Kidney epithelial cell (primary cell): ENCODE data around the gene ZNF19. TPM values are rescaled to one million over a fixed set of nuclear protein-coding genes. Genes with fewer than 3 reads are reported as not detected.

Source experiments
- DNase-seq: peaks from one replicate; pipeline ENCODE4 v3.0.0-alpha.2; 2010; ENCODE audit warnings: low read depth
- H3K27me3 ChIP-seq: 2 replicates; pipeline ENCODE4 v1.6.0; 2011; ENCODE audit warnings: low read length; ENCODE audit not compliant: control insufficient read depth, insufficient read depth
- H3K36me3 ChIP-seq: 2 replicates; pipeline ENCODE4 v1.5.1; 2011; ENCODE audit warnings: low read length; ENCODE audit not compliant: control insufficient read depth, insufficient read depth
- H3K4me3 ChIP-seq: 2 replicates; pipeline ENCODE4 v1.5.1; 2011; ENCODE audit warnings: low read depth, mild to moderate bottlenecking, control low read depth, low read length
- total RNA-seq: library from RNA; depleted of rRNA; stranded (reverse); fragments of >200 nt; gene quantifications from 2 replicates; pipeline ENCODE4 v1.2.3, GENCODE V29; 2015
- TF ChIP-seq, protein P1 (sequence below): IDR thresholded peaks from 2 replicates; pipeline ENCODE4 v1.5.1; 2011; ENCODE audit warnings: mild to moderate bottlenecking, moderate library complexity, low read length, control low read depth, inconsistent platforms; ENCODE audit not compliant: insufficient read depth, poor library complexity, severe bottlenecking

ZNF19 gene
- total RNA-seq, 1 donor from 2014 or later, result 3.6 TPM

DNA sequence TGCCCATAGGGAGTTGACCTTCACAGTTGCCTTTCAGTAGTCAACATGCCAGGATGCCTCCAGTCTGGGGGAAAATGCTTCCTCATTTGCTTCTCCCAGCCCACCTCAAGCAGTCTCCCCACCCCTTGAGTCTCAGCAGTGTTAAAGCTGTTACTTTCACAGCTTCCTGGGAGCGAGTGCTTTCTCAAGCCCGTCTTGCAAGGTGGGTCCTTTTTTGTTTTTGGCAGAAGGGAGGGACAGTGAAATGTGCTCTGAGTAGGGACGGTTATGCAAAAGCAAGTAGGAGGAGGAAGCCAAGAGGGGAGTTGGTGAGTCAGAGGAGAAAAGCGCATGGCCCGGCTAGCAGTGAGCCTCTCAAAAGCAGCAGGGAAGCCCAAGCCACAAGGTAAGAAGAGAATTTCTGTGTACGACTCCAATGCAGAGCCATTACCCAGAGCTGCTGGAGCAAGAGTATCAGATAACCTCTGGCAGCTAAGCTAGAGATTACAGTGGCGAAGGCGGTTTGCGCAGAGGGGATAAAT is 37.0 kb upstream of the ZNF19 start, which contains the start of gene CHST4:
Gene CHST4, plus strand, starts transcription at position 316 of the 521 bp plus-strand sequence. CDS start 10,252 bp downstream, outside the sequence.
- H3K4me3 ChIP-seq, result no peak within 1 kb of the TSS

DNA sequence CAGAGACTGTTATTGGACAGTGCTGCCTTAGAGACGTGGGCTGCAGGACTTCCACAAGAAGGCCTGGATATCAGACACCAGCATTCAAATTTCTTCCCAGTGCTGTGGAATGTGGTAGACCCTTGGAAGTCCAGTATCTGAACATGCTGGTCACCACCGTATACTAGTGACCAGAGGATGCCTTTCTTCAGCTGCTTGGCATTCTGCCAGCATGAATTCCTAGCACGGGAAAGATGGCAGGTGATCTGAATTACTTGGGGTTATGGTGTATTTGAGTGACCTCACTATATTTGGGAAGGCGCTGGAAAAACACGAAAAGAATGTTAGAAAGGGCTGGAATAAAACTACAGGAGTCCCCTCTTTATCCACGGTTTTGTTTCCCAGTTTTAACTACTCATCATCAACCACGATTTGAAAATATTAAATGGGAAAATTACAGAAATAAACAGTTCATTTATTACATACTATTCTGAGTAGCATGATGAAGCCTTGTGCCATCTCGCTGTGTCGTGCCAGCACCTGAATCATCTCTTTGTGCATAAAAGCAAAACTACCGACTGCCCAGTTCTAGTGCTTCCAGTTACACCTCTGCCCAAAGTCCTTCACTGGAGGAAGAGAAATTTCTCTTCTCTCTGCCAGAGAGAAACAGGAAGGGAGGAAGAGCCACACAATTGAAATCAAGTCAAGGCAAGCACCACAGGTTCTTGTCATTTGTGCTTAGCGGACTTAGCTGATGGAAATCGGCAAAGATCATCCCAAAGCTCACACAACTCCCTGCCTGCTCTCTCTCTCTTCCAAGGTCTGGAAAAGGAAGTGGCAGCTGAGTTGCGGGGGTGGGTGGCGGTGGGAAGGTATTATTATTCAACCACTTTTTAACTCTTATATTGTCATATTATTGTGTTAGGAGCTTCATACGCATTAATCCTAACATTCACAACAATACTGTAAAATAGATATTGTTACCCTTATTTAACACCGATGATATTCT is 35.7 kb upstream of the ZNF19 start:
- Histone ChIP-seq H3K36me3 (no peaks in the 10 kb centered on the region), H3K27me3 (no peaks in the 10 kb centered on the region), H3K4me3 (no peak overlapping the region)
- no peak for DNase-seq
- TF ChIP-seq, protein P1, sequence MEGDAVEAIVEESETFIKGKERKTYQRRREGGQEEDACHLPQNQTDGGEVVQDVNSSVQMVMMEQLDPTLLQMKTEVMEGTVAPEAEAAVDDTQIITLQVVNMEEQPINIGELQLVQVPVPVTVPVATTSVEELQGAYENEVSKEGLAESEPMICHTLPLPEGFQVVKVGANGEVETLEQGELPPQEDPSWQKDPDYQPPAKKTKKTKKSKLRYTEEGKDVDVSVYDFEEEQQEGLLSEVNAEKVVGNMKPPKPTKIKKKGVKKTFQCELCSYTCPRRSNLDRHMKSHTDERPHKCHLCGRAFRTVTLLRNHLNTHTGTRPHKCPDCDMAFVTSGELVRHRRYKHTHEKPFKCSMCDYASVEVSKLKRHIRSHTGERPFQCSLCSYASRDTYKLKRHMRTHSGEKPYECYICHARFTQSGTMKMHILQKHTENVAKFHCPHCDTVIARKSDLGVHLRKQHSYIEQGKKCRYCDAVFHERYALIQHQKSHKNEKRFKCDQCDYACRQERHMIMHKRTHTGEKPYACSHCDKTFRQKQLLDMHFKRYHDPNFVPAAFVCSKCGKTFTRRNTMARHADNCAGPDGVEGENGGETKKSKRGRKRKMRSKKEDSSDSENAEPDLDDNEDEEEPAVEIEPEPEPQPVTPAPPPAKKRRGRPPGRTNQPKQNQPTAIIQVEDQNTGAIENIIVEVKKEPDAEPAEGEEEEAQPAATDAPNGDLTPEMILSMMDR, result no peak

More for the DNA sequence above, 37.0 kb upstream of the ZNF19 start, which contains the start of gene CHST4:
- DNase-seq, result peak; percentile 26
- TF ChIP-seq, protein P1, result no peak
- Histone ChIP-seq H3K27me3 (no peaks in the 10 kb centered on the region), H3K36me3 (no peaks in the 10 kb centered on the region)

DNA sequence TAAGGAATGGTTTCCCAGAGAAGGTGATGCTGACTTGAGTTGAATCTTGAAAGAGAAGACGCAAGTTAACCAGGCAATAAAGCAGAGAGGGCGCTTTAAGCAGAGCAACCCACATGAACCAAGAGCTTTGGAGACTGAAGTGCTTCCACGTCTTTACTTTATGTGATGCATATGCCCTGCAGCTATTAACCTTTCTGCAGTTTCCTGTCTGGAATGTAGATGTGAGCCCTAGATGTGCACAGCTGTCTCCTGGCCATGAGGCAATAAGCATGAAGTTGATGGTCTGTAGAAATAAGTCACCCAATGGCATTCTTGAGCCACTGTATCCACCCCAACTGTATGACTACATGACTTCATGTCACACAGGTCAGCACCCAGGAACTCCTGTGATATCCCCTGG is 31.4 kb upstream of the ZNF19 start:
- H3K4me3 ChIP-seq, result no peak overlapping the region
- TF ChIP-seq, protein P1, result no peak
- H3K36me3 ChIP-seq, result no peaks in the 10 kb centered on the region
- H3K27me3 ChIP-seq, result no peaks in the 10 kb centered on the region
- no peak for DNase-seq

DNA sequence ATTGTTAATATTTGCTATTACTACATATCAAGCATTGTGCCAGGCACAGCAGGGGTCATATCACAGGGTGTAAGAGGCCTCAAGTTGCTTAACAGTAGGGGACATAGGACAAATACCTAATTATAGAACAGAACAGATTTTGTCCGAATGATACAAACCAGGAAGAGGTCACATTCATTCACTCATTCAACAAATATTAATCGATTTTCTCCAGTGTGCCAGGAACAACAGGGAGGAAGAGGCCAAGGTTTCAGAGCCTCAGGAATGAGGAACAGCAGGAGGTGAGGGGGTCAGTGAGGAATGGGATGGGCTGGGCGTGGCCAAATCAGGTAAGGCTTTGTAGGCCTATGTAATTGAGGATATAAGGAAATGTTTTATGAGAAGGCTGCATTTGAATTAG is 25.9 kb upstream of the ZNF19 start:
- TF ChIP-seq, protein P1, result no peak
- Histone ChIP-seq H3K27me3 (no peaks in the 10 kb centered on the region), H3K4me3 (no peak overlapping the region), H3K36me3 (no peaks in the 10 kb centered on the region)
- DNase-seq, result no peak

DNA sequence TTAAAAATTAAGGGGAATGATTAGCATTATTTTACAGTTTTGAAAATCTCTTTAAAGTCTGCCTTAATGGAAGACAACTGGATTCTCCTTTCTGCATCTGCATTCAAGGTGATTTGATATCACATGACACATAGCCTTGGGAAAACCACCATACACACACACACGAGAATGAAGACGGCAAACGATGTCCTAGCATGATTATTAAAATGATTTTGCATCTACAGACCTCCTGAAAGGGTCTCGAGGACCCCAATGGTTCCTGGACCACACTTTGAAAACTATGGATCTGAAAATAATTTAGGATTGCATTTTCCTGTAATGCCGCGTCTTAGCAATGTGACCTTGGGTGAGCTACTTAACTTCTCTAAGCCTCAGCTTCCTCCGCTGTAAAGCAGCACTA is 25.4 kb upstream of the ZNF19 start:
- TF ChIP-seq, protein P1, result no peak
- H3K4me3 ChIP-seq, result no peak overlapping the region
- no peaks in the 10 kb centered on the region for H3K27me3 ChIP-seq
- no peak for DNase-seq
- H3K36me3 ChIP-seq, result no peaks in the 10 kb centered on the region
